Cerebellar cortex (tissue), 1 donor: Measurements from ENCODE around the gene EFEMP2.

Experiments used
- DNase-seq: peaks from one replicate; pipeline ENCODE4 v3.0.0-alpha.2; 2015; ENCODE audit warnings: low spot score

EFEMP2 gene

DNA sequence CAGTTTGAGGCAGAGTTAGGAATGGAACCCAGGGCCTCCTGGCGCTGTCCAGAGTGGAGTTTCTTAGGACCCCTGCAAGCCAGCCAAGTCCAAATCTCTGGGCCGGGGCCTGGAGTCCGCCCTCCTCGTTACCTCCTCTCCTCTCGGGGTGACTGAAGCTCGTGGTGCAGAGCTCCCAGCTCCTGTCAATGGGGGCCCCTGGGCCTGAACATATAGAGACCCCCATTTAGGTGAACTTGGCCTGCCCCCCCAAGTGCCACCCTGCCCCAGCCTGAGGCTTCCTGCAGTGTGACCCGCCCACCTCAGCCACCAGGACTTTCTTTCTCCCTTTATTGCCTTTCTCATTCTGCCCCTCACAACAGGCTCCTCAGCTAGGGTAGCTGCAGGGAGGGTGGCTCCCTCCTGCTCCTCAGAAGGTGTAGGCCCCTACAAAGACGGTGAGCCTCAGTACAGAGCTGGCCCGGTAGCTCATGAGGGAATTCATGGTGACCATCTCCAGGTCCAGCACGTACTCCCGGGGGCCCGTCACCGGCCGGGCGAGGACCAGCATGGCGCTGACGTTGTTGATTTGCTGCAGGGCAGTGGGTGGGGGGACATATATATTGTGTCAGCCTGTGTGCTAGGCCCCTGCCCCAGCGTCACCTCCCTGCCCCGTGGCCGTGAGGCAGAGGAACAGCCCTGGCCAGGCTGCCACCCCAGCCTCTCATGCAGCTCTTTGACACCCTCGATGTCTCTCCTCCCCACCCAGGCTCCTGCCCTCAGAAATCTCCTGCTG lies 5.9 kb downstream of the EFEMP2 start:
- DNase-seq: no peak

DNA sequence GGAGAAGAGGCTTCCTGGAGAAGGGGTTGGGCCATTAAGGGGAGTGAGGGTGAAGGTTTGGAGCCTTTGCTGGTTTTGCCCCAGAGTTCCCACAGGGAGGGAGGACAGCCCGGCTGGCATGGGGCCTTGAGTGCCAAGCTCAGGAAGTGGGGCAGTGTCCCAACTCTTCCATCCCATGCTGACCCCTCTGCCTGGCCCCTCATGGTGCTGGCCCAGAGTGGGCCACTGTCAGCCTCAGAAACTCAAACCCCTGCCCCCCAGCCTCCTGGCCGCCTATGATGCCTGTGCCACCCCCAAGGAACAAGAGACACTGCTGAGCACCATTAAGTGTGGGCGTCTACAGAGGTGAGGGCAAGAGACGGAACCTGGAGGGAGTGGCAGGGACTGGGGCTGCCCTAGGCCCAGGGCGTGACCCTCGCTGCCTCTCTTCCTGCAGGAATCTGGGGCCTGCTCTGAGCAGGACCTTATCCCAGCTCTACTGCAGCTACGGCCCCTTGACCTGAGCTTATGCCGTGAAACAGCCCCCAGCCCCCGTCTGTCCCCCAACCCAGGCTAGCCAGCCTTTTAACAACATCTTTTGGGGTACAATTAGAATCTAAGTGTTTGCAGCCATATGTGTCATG lies 6.9 kb downstream of the EFEMP2 start:
- DNase-seq: no peak

DNA sequence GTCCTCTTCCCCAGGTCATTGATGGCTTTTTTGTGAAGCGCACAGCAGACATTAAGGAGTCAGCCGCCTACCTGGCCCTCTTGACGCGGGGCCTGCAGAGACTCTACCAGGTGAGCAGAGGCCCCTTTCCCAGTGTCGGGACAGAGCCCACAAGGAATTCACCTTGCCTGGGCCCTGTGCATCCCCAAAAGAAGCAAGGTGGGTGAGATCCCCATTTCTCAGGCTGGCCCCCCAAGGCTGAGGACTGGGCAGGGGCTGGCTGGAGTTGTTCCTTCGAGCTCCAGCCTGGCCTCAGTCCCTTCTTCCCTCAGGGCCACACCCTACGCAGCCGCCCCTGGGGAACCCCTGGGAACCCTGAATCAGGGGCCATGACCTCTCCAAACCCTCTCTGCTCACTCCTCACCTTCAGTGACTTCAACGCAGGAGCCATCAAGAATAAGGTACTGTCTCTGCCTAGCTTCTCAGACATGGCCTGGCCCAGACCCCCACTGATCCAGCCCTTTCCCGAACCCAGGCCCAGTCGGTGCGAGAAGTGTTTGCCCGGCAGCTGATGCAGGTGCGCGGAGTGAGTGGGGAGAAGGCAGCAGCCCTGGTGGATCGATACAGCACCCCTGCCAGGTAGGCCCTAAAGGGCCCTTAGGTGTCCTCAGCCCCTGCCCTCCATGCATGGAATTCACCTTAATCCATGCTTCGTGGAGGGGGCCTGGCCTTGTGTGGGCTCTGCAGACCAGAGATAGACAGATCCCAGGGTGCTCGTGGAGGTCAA lies 7.7 kb downstream of the EFEMP2 start:
- no peak for DNase-seq

DNA sequence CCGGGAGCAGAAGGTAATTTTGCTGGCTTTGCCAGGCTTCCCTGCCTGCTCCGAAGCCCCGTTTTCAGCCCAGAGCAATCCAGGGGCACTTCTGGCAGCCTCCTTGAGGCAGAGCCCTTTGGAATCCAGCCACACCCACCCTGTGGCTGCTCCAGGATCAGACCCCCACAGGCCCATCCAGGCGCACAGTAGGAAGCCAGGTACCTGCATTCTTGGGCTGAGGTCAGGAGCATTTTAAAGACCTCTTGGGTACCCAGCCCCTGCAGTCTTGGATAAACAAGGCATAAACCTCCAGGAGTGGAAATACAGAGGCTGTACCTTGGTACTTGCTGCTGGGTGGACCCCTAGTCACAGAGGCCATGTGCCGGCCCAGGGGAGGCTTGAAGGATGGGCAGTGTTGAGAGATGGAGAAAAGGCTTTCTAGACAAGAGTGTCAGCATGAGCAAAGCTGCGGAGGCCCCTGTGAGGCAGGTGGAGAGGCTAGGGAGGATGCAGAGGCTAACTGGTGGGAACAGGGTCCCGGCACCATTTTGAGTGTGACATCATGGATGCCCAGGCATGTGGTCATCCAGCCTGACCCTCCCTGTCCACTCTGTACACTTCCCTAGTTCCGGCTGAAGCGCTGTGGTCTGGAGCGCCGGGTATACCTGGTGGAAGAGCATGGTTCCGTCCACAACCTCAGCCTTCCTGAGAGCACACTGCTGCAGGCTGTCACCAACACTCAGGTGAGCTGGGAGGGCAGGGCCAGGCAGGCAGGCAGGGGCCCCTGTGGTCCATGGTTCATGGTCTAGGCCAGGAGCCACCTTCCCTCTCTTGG lies 8.5 kb downstream of the EFEMP2 start:
- DNase-seq: no peak

DNA sequence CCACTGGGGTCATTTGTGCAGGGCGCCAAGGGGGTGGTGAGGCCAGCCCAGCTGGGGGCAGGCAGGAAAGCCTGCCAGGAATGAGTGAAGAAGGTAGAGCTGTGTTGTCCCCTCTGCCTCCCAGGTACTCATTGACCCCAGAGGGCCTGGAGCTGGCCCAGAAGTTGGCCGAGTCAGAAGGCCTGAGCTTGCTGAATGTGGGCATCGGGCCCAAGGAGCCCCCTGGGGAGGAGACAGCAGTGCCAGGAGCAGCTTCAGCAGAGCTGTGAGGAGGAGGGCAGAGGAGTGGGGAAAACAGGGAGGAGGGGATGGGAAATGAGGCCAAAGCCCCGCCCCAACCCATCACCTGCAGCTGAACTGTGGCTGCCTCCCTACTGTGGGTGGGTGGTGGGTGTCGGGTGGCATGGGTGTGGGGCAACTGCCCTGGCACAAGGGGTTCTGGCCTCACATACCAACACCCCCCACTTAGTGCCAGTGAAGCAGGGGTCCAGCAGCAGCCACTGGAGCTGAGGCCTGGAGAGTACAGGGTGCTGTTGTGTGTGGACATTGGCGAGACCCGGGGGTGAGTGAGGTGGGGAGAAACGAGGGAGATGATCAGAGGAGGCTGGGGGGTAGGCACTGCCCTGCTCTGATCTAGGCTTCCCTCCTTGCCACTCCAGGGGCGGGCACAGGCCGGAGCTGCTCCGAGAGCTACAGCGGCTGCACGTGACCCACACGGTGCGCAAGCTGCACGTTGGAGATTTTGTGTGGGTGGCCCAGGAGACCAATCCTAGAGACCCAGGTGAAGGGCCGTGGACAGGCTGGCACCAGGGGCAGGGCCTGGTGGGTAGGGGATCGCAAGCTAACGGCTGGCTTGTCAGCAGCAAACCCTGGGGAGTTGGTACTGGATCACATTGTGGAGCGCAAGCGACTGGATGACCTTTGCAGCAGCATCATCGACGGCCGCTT lies 9.4 kb downstream of the EFEMP2 start:
- DNase-seq: no peak

DNA sequence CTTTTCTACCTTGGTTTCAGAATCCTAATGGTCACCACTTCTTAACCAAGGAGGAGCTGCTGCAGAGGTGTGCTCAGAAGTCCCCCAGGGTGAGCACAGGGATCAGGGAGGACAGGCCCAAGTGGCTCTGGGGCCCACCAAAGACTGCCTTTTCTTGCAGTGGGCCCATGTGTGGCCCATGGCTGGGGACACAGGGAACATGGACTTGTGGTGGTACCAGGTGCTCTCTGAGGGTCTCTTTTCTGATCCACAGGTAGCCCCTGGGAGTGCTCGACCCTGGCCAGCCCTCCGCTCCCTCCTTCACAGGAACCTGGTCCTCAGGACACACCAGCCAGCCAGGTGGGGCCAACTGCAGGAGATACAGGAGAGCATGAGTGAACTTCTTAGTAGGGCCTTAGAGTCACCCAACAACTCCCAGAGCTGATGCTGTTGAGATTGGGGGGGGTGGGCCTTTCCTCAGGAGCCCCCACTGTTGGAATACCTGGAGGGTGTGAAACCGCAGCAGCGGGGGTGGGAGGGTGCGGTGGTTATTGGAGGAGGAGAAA lies 10.3 kb downstream of the EFEMP2 start:
- DNase-seq: no peak

DNA sequence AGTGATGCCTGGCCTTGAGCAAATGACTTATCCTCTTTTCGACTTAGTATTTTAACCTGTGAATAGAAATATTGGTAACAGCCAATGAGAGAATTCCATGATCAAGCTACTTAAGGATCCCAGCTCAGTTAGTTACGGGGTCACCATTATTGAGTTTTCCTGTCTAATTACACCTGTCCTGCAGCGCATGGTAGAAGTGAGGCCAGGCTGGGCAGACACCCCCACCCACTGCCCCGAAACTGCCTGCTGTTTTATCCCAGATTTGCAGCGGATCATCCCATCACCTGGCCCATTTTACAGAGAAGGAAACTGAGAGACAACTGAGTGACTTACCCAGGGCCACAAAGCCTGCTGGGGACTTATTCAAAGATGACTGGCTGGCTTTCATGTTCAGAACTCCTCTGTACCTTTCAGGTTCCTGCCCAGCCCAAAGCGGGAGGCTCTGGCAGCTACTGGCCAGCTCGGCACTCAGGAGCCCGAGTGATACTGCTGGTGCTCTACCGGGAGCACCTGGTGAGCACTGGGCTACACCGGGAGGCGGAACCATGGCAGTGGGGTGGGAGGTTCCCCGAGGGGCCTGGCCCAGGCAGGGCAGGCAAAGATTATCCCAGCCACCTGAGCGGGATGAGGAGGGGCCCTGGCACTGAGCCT lies 10.9 kb downstream of the EFEMP2 start:
- DNase-seq: no peak

DNA sequence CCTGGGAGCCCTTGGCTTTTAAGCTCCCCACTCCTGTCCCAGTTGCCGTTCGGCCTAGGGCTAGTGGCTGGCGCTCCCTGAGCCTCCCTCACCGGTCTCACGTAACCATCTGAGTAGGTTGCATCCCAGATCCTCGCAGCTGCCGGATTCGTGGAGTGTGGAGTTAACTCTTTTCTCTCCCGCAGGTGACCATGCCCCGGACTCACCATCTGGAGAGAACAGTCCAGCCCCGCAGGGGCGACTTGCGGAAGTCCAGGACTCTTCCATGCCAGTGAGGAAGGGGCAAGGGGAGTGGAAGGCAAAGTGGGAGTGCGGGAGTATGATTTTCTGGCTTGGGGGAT lies 11.5 kb downstream of the EFEMP2 start:
- DNase-seq: no peak

DNA sequence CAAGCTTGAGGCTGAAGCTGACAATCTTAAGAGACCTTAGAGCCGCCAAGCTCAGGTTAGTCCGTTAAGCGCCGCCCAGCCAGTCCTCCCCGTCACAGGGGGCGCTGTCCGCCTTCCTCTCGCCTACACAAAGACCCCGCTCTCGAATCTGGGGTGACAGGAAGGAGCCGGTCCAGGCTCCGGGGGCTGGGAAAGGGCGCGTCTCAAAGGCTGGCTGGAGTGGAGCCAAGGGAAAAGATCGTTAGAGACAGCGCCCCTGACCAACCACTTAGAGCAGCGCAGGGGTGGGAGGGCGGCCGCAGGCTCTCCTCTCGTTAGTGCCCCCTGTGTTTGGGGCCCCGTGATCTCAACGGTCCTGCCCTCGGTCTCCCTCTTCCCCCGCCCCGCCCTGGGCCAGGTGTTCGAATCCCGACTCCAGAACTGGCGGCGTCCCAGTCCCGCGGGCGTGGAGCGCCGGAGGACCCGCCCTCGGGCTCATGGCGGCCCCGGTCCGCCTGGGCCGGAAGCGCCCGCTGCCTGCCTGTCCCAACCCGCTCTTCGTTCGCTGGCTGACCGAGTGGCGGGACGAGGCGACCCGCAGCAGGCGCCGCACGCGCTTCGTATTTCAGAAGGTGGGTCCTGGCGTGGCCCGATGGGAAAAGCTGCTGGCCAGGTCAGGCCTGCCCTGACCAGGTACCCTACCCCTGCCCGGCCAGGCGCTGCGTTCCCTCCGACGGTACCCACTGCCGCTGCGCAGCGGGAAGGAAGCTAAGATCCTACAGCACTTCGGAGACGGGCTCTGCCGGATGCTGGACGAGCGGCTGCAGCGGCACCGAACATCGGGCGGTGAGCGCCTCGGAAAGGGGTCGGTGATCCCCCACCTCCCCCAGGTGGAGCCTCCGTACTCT lies 12.1 kb downstream of the EFEMP2 start, which contains the start of gene MUS81:
Gene MUS81, plus strand, starts transcription at position 156 of the 887 bp plus-strand sequence. Its CDS starts 321 bp downstream, at position 477.
- DNase-seq: peak; percentile 98

DNA sequence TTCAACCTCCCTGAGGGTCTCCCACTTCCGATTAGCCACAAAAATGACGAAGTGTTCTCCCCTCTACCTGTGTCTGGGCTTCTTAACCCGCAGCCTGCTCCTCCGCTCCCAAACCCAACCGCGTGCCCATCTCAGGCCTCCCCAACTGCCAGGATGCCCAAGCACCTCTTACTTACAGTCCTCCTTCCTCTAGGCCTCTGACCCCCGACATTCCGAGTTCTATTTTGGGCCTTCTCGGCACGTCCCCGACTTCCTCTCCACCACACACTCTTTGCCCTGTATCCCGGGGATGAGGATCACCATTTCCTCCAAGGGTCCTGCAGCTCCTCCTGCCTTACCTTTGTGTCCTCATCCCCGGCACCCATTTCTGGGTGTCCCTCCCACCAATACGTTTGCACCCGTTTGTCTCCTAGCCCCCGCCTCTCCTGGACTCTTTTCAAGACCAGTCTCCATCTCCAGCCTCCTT lies 12.8 kb downstream of the EFEMP2 start:
- no peak for DNase-seq

DNA sequence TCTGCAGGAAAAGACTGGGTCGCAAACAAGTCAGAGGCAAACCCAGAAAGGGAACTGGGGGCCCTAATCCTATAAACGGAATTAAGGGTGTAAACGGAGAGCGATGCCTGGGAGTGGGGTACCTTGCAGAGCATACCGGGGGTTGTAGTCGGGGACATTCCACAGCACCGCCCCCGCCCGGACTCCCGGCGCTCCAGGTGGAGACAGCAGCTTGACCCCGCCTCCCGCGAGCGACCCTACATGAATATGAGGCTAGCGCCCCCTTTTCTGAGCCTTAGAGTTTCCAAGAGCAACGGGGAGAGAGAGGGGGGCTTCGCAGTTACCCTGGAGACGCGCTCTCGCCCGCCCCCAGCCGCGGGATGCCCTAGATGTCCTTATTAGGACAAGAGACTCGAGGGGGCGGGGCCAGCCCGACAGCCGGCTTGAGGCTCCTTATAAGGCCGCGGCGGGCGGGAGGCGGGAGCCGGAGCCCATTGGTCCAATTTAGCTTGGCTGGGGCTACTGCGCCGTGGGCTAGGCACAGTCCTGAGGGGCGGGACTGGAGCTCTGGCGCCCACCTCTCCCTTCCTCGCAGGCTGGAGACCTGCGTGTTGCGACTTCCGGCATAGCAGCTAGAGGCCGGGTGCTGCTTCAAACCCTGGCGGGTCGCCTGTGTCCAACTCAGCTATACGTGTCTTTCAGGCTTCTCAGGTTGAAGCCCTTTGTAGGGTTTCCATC lies 13.3 kb downstream of the EFEMP2 start:
- peak; percentile 99 for DNase-seq

DNA sequence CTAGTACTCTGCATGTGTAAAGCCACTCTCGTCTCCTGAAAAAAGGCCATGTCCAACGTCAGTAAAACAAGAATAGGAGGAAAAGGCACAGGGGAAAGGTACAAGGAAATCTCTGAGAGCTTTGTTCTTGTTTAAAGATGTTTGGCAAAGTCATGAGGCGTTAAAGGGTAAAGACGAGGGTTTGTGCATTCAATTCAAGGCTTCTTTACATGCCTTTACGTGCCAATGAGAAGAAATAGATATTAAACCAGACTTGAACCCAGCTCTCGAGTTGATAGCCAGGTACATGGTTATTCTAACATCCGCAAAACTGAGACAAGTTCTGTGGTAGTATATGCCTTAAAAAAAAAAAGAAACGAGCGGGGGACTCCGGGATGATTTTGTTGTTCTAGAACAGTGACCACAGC lies 13.9 kb downstream of the EFEMP2 start:
- DNase-seq: no peak

DNA sequence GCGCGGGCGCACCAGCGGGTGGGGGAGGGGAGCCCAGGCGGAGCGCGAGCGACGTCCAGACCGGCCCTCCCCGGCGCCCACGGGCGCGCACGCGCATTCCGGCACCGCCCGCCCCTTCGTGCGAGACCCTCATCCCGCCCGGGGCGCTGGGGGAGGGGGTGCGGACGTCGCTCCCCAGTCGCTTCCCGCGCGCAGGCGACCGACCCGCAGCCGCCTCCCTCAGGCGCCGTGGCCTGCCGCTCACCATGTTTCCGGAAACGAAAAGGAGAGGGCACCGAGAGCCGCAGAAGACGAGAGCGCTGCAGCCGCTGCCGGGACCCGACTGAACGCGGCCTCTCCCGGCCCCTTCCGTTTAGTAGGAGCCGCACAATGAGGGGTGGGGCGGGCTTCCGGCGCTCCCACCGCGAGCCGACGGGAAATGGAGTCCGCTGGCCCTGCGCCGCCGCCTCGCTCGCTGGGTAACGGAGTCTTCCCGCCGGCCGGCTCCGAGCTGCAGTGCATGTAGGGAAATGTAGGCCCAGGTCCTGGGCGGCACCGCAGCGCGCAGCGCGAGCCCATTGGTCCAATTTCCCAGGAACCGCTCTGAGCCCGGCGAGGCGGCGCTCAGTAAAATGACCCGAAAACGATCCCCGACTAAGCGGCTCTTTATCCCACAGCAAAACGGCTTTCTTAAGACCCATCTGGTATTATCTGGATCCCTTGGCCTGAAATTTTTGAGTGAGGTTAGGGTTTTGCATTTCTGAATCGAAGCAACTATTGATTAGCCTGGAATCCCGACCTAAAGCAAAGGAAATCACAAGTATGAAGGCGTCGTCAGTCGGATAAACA lies 14.5 kb downstream of the EFEMP2 start, which contains the start of gene CFL1:
Gene CFL1, minus strand, starts transcription at position 328 of the 828 bp plus-strand sequence. Its CDS starts 81 bp downstream, at position 247.
- peak; percentile 97 for DNase-seq

DNA sequence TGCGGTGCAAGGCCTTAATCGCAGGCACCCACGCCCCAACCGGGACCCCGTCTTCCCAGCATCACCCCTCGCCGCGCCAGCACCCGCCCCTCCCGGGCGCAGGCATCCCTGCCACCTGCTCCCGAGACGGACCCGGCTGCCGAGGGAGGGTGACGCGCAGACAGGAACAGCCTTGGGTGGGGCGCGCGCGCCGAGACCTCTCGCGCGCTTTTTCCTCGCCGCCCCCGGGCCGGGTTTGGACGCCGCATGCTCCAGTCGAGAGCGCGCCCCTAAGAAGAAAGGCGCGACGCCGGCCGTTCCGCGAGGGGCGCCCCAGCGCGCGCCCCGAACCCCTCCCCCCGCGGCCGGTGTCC lies 15.1 kb downstream of the EFEMP2 start:
- no peak for DNase-seq

DNA sequence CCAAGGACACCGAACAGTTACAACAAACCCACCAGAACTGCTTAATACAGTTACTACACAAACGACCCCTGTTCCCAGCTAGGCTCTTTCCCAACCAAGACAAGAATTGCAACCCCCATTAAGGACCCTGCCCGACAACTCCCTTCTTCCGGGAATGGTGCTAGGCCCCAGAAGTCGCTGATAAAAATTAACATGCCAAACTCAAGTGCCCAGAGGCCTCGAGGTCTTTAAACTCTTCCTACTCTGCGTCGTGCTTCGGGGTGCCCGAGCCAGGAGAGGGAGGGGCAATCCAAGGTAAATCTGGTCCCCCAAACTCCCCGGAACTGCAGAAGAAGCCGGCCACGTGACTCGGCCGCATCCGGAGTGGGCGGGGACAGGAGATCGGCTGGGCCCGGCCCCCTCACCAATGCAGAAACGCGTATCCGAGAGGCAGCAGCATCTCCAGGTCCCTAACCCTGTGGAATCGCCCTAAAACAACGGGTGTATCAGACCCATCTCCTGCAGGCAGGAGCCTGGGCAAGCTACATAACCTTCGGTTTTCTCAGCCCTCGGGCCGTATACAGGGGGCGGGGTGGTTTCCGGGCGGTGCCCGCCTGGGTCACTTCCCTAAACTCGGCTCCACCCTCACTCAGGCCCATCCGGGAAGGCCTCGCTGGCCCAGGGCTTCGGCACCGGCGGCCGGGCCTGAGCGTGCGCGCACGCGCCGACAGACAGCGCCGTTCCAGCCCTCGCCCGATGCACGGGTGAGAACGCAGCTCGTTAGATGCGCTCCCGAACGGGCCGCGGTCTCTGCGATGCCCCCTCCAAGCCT lies 15.7 kb downstream of the EFEMP2 start:
- peak; percentile 55 for DNase-seq

DNA sequence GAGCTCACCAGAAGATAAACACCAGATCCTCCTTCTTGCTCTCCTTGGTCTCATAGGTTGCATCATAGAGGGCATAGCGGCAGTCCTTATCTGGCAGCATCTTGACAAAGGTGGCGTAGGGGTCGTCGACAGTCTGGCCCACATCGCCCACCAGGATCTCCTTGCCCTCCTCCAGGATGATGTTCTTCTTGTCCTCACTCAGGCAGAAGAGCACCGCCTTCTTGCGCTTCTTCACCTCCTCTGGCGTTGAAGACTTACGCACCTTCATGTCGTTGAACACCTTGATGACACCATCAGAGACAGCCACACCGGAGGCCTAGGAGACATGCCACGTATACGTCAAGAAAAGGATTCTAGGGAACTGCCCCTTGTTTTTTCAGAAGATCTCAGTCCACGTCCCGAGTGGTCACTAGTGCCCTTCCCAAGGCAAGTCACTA lies 16.7 kb downstream of the EFEMP2 start:
- no peak for DNase-seq
